ENCODE data around the gene SCAP. TPM values are rescaled to one million over a fixed set of nuclear protein-coding genes. Genes with fewer than 3 reads are reported as not detected.
A peak's percentile ranks its signal among the peaks of the same experiment; 100 is the strongest.

The SCAP gene
- total and polyA plus RNA-seq, 9 donors, result 52.4 to 192 (median 80.9) TPM

DNA sequence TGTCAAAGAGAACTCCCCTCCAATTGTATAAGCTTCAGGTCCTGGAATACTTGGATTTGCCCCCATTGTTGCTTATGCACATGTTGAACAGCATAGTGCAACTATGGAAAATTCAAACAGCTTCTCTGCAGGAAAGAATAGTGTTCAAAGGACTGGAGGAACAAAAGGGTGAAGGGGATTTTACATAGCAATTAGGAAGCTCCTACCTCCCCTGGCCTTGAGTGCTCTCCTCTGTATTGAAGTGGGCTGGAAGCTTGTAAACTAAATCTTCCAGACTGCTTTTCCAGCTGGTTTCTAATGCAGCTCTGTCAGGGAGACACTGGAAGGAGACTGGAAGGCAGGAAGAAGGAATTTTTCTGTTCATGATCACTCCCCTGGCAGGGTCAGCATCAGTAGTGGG lies 45.0 kb upstream of the SCAP start:
- no peaks in the 10 kb centered on the region for H3K36me3 ChIP-seq
- intact Hi-C loops (cut with DNase I), result loop anchor here in 3 of 4 donors (5.0 to 10.0 kb wide), 2 partner anchors 267 to 634 kb away; no protein-coding TSS in a partner anchor
- no peak for DNase-seq
- H3K9me3 ChIP-seq, result no peaks in the 10 kb centered on the region
- H3K27me3 ChIP-seq, result no peaks in the 10 kb centered on the region
- H3K4me3 ChIP-seq, result no peak overlapping the region
- H3K27ac ChIP-seq, result no peak overlapping the region
- H3K4me1 ChIP-seq (ENCODE audit: insufficient read depth), result peaks cover 5% of the 10 kb centered on the region
- TF ChIP-seq, protein P1, sequence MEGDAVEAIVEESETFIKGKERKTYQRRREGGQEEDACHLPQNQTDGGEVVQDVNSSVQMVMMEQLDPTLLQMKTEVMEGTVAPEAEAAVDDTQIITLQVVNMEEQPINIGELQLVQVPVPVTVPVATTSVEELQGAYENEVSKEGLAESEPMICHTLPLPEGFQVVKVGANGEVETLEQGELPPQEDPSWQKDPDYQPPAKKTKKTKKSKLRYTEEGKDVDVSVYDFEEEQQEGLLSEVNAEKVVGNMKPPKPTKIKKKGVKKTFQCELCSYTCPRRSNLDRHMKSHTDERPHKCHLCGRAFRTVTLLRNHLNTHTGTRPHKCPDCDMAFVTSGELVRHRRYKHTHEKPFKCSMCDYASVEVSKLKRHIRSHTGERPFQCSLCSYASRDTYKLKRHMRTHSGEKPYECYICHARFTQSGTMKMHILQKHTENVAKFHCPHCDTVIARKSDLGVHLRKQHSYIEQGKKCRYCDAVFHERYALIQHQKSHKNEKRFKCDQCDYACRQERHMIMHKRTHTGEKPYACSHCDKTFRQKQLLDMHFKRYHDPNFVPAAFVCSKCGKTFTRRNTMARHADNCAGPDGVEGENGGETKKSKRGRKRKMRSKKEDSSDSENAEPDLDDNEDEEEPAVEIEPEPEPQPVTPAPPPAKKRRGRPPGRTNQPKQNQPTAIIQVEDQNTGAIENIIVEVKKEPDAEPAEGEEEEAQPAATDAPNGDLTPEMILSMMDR (IDR thresholded peaks at IDR 0.05), result no peak
- TF ChIP-seq POLR2A (IDR thresholded peaks at IDR 0.05) (no peak), EP300 (IDR thresholded peaks at IDR 0.05) (no peak)

DNA sequence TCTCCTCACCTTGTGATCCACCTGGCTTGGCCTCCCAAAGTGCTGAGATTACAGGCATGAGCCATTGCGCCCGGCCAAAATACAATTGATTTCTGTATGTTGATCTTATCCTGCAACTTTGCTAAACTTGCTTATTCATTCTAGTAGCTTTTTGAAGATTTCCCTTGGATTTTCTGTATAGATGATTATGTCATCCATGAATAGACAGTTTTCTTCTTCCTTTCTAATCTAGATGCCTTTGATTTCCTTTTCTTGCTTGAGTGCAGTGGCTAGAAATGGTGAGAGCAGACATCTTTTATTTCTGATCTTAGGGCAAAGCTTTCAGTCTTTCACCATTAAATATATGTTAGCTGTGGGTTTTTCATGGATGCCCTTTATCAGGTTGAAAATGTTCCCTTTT lies 42.2 kb upstream of the SCAP start:
- Histone ChIP-seq H3K9me3 (no peaks in the 10 kb centered on the region), H3K27me3 (no peaks in the 10 kb centered on the region), H3K4me3 (no peak overlapping the region), H3K4me1 (ENCODE audit: insufficient read depth) (peaks cover 5% of the 10 kb centered on the region), H3K27ac (no peak overlapping the region), H3K36me3 (no peaks in the 10 kb centered on the region)
- WGBS, 3 donors, result 92 to 98% (median 97%) methylated on average over 2 of the region's 2 CpGs
- no peak for DNase-seq
- intact Hi-C loops (cut with DNase I), result no loop called here
- TF ChIP-seq EP300 (IDR thresholded peaks at IDR 0.05), result no peak
- TF ChIP-seq, protein P1 (IDR thresholded peaks at IDR 0.05), result no peak
- TF ChIP-seq POLR2A (IDR thresholded peaks at IDR 0.05), result no peak

DNA sequence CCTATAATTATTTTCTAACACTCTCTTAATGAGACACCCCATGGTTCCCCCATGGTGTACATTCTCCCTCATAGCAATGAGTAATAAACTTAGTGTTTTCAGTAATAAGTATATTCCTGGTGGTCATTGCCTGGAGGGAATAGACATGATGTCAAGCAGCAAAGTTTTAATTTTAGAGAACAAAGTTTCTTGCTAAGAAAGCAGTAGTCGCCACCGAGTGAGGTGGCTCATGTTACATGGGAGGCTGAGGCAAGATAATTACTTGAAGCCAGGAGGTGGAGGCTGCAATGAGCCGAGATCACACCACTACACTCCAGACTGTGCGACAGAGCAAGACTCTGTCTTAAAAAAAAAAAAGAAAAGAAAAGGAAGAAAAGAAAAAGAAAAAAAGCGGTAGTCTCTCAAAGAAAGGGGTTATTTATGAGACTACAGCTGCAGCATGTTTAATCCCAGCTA lies 40.2 kb upstream of the SCAP start:
- no peak overlapping the region for H3K4me3 ChIP-seq
- H3K27me3 ChIP-seq, result no peaks in the 10 kb centered on the region
- TF ChIP-seq POLR2A (IDR thresholded peaks at IDR 0.05), result no peak
- H3K9me3 ChIP-seq, result no peaks in the 10 kb centered on the region
- peaks cover 6% of the 10 kb centered on the region for H3K4me1 ChIP-seq (ENCODE audit: insufficient read depth)
- DNase-seq, result peak in 1 of 5 donors; percentile 33
- 5 to 6% (median 5%) methylated on average over 5 of the region's 5 CpGs for WGBS, 3 donors
- intact Hi-C loops (cut with DNase I), result no loop called here
- no peaks in the 10 kb centered on the region for H3K36me3 ChIP-seq
- peak overlapping the region in 1 of 2 donors; percentile 96 for H3K27ac ChIP-seq

DNA sequence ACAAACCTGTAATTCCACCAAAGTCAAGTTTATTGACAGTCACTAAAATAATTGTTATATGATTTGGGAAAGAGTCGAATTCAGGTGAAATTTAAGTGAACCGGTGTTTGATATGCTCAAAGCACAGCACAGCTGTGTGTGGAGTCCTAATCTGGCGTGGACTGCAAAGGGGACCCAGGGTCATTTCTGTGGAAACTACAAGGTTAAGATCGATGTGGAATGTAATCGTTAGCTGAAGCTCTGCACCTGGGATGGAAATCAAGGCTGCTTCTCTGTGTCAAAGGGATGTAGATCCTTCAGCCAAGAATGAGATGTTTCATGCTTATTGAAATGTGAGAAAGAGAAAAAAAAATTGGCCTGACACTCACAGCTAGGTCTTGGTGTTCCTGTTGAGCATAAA lies 39.4 kb upstream of the SCAP start:
- intact Hi-C loops (cut with DNase I), result no loop called here
- Histone ChIP-seq H3K9me3 (no peaks in the 10 kb centered on the region), H3K27me3 (no peaks in the 10 kb centered on the region), H3K36me3 (no peaks in the 10 kb centered on the region), H3K4me1 (ENCODE audit: insufficient read depth) (peaks cover 6% of the 10 kb centered on the region), H3K27ac (peak overlapping the region in 1 of 2 donors; percentile 96), H3K4me3 (no peak overlapping the region)
- 11 to 26% (median 19%) methylated on average over 5 of the region's 5 CpGs for WGBS, 3 donors
- no peak for DNase-seq
- TF ChIP-seq POLR2A (IDR thresholded peaks at IDR 0.05) (no peak), EP300 (IDR thresholded peaks at IDR 0.05) (no peak)
- TF ChIP-seq, protein P1 (IDR thresholded peaks at IDR 0.05), result no peak

DNA sequence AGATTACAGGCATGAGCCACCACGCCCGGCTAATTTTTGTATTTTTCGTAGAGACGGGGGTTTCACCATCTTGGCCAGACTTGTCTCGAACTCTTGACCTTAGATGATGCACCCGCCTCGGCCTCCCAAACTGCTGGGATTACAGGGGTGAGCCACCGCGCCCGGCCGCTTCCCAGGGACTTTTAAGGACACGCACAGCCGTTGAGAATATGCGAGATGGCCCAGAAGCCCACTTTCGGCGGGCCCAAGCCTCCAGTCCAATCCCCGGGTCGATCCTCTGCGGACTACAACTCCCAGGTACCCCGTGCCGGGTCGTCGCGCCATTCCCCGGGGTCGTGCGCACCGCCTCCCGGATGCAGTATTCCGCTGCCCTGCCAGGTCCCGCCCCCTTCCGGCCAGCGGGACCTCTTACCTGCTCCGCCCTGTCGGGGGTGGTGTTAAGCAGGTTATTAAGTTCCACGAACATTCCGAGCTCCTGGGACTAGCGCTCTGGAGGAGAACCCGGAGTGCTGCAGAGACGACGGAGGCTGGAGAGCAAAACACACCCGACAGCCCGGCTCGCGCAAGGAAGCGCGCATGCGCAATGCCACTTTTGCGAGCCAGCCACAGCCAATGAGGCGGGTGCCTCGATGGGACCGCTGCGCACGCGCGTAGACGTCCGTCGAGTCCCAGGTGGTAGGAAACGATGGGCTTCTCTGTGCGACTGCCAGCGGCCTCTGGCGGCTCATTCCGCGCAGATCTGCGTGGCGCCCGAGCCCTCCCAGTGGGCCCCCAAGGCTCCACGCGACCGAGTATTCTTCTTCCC lies 37.6 kb upstream of the SCAP start, which contains the start of gene ELP6:
TSS of gene ELP6 (minus strand) at position 588 of the 805 bp plus-strand sequence. CDS start at position 466, 122 bp downstream.
- Histone ChIP-seq H3K4me3 (peak within 1 kb of the TSS; percentile 81), H3K27ac (peak within 1 kb of the TSS; percentile 53 to 96), H3K27me3 (no peaks in the 10 kb centered on the region), H3K9me3 (no peaks in the 10 kb centered on the region), H3K36me3 (no peaks in the 10 kb centered on the region), H3K4me1 (ENCODE audit: insufficient read depth) (peaks cover 6% of the 10 kb centered on the region)
- TF ChIP-seq EP300 (IDR thresholded peaks at IDR 0.05) (no peak), POLR2A (IDR thresholded peaks at IDR 0.05) (peak; percentile 59)
- TF ChIP-seq, protein P1 (IDR thresholded peaks at IDR 0.05), result peak; percentile 18 to 64 (median 61)
- intact Hi-C loops (cut with DNase I), result loop anchor here in 1 of 4 donors (5.0 kb wide), 1 partner anchor 36 kb away; the partner anchor contains the start of gene SCAP
- 0% methylated on average over 59 to 71 of the region's 71 CpGs for WGBS, 3 donors
- DNase-seq, result peak; percentile 97 to 98 (median 97)

All from ovary (tissue), 9 donors.